Tibial nerve (tissue), 4 donors: ENCODE results near the gene GNG12. TPM values are rescaled to one million over a fixed set of nuclear protein-coding genes. Genes with fewer than 3 reads are reported as not detected.

Source experiments
- DNase-seq, 2 donors: peaks; one replicate each; pipeline ENCODE4 v3.0.0-alpha.2; 2019; ENCODE audit warnings: low spot score in 2 of 2
- H3K27ac ChIP-seq, 4 donors: fragments of 200-600 bp; sonication (generic) in 3 of 4; one replicate each; pipeline ENCODE4 v1.5.1; 2017 to 2019; ENCODE audit warnings: mild to moderate bottlenecking in 1 of 4
- H3K27me3 ChIP-seq, 2 donors: fragments of 200-600 bp; sonication (generic) in 1 of 2; one replicate each; pipeline versions ENCODE4 v1.5.1 to v1.6.0; 2017 to 2019
- H3K36me3 ChIP-seq, 3 donors: fragments of 200-600 bp; sonication (generic); one replicate each; pipeline ENCODE4 v1.5.1; 2018 to 2019
- H3K4me1 ChIP-seq, 4 donors: fragments of 200-600 bp; sonication (generic) in 3 of 4; one replicate each; pipeline ENCODE4 v1.5.1; 2017 to 2019
- H3K4me3 ChIP-seq, 4 donors: fragments of 200-600 bp; sonication (generic) in 3 of 4; one replicate each; pipeline ENCODE4 v1.5.1; 2017 to 2019; ENCODE audit warnings: mild to moderate bottlenecking in 1 of 4, moderate library complexity in 1 of 4
- H3K9me3 ChIP-seq, 4 donors: fragments of 200-600 bp; sonication (generic) in 3 of 4; one replicate each; pipeline ENCODE4 v1.5.1; 2017 to 2019
- EP300 ChIP-seq, 2 donors: sonication (generic); formaldehyde crosslinking; IDR thresholded peaks; one replicate each; pipeline ENCODE4 v1.6.1; 2017; ENCODE audit warnings: antibody characterized with exemption in 2 of 2, mild to moderate bottlenecking in 1 of 2
- POLR2A ChIP-seq, 2 donors: fragments of 450-650 bp; IDR thresholded peaks; one replicate each; pipeline ENCODE4 v1.6.1; 2017; ENCODE audit warnings: antibody characterized with exemption in 2 of 2, mild to moderate bottlenecking in 2 of 2, moderate library complexity in 2 of 2
- WGBS, 2 donors: methylation state at CpG; one replicate each; pipeline ENCODE4 v1.1.5; 2018; 5-methylcytosine and 5-hydroxymethylcytosine counted together
- total RNA-seq, 4 donors: library from RNA; depleted of rRNA; stranded (reverse); fragments of >200 nt; gene quantifications; one replicate each; pipeline ENCODE4 v1.1.0, GENCODE V29; 2016
- TF ChIP-seq, protein P1 (sequence below), 5 experiments: fragments of 200-600 bp in 3 of 5; fragments of 450-650 bp in 2 of 5; sonication (generic) in 3 of 5; IDR thresholded peaks; one replicate each; pipeline ENCODE4 v1.5.1; 2016 to 2019; ENCODE audit warnings: antibody characterized with exemption in 5 of 5, mild to moderate bottlenecking in 3 of 5, moderate library complexity in 2 of 5

GNG12 gene
- total RNA-seq, 4 donors from 2014 or later: 55.9 to 71.8 (median 68.4) TPM

DNA sequence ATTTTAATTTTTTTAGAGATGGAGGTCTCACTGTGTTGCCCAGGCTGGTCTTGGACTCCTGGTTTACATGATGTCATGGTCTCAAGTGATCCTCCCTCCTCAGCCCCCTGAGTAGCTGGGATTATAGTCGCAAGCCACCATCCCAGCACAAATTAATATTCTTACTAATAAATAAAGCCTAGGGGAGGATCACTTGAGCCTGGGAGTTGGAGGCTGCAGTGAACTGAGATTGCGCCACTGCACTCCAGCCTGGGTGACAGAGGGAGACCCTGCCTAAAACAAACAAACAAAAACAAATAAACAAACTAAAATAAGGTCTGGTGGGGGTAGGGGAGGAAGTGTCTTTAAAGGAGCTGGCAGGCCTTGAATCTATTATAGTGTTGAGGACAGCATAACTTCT, 157.0 kb downstream of the GNG12 start:
- 79 to 91% methylated on average over 2 of the region's 2 CpGs for WGBS, 2 donors
- H3K36me3 ChIP-seq: no peaks in the 10 kb centered on the region
- H3K27ac ChIP-seq: no peak overlapping the region
- peaks cover 0 to 12% (median 0%) of the 10 kb centered on the region in 4 donors for H3K4me1 ChIP-seq
- DNase-seq: no peak
- H3K9me3 ChIP-seq: no peaks in the 10 kb centered on the region
- TF ChIP-seq, protein P1, sequence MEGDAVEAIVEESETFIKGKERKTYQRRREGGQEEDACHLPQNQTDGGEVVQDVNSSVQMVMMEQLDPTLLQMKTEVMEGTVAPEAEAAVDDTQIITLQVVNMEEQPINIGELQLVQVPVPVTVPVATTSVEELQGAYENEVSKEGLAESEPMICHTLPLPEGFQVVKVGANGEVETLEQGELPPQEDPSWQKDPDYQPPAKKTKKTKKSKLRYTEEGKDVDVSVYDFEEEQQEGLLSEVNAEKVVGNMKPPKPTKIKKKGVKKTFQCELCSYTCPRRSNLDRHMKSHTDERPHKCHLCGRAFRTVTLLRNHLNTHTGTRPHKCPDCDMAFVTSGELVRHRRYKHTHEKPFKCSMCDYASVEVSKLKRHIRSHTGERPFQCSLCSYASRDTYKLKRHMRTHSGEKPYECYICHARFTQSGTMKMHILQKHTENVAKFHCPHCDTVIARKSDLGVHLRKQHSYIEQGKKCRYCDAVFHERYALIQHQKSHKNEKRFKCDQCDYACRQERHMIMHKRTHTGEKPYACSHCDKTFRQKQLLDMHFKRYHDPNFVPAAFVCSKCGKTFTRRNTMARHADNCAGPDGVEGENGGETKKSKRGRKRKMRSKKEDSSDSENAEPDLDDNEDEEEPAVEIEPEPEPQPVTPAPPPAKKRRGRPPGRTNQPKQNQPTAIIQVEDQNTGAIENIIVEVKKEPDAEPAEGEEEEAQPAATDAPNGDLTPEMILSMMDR (IDR thresholded peaks at IDR 0.05): no peak
- no peak for TF ChIP-seq POLR2A (IDR thresholded peaks at IDR 0.05)
- no peak for TF ChIP-seq EP300 (IDR thresholded peaks at IDR 0.05)
- H3K4me3 ChIP-seq: no peak overlapping the region
- H3K27me3 ChIP-seq: no peaks in the 10 kb centered on the region

DNA sequence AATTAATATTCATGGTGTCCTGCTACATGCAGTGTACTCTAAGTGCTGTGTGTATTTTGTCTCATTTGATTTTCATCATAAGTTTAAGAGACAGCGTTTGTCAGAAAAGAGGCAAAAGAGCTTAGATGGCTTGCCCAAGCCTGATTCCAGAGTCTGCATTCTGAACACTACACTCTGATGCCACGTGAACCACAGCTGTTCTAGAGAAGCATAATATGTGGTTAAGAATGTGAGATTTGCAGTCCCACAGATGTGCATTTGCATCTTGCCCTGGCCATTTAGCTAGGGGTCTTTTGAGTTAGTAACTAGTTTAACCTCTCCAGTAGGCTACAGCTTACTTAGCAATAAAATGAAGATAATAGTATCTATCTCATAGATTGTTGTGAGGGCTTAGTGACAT, 157.5 kb downstream of the GNG12 start:
- Histone ChIP-seq H3K4me1 (peaks cover 0 to 12% (median 0%) of the 10 kb centered on the region in 4 donors), H3K36me3 (no peaks in the 10 kb centered on the region), H3K4me3 (no peak overlapping the region), H3K27ac (no peak overlapping the region), H3K27me3 (no peaks in the 10 kb centered on the region), H3K9me3 (no peaks in the 10 kb centered on the region)
- TF ChIP-seq POLR2A (IDR thresholded peaks at IDR 0.05) (no peak), EP300 (IDR thresholded peaks at IDR 0.05) (no peak)
- TF ChIP-seq, protein P1 (IDR thresholded peaks at IDR 0.05): no peak
- no peak for DNase-seq
- WGBS, 2 donors: 78 to 82% methylated on average over 2 of the region's 2 CpGs

DNA sequence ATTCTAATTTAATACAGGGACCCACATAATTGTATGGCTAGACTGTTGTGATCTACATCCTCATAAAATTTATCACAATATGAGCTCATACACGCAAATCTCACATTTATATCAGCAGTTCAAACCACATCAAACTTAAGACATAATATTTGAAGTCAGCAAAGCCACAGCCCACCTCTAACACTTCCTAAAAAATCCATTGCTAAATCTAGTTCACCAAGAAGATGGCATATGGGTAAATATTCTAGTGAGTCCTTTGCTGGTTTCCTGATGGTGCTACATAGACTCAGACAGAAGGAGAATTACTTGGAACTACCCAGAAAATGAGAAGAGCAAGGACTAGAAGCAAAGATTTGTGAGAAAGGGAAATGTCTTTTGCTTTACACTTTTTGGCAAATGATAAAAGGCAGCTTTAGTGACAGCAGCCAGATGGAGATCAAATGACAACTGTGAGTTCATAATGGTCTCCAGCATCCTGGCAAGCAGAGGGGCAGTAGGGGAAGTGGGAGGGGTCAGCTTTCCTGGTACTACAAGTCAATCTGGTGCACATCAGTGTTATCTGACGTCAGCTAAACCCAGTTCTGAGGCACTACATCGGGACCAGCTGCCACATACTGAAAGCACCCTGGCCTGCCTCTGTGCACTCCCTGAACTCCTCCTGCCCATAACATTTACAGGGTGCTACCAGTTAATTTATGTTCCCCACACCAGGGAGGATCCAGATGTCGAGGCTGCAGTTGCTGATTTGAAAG, 158.8 kb downstream of the GNG12 start:
- Histone ChIP-seq H3K27ac (peak overlapping the region in 2 of 4 donors; percentile 36 to 50), H3K4me1 (peaks cover 0 to 12% (median 0%) of the 10 kb centered on the region in 4 donors), H3K9me3 (no peaks in the 10 kb centered on the region), H3K4me3 (no peak overlapping the region), H3K27me3 (no peaks in the 10 kb centered on the region), H3K36me3 (no peaks in the 10 kb centered on the region)
- DNase-seq: peak in 1 of 2 donors; percentile 17
- TF ChIP-seq POLR2A (IDR thresholded peaks at IDR 0.05) (no peak), EP300 (IDR thresholded peaks at IDR 0.05) (peak in 1 of 2 donors; percentile 35)
- TF ChIP-seq, protein P1 (IDR thresholded peaks at IDR 0.05): no peak
- 27 to 34% methylated on average over 4 of the region's 4 CpGs for WGBS, 2 donors

DNA sequence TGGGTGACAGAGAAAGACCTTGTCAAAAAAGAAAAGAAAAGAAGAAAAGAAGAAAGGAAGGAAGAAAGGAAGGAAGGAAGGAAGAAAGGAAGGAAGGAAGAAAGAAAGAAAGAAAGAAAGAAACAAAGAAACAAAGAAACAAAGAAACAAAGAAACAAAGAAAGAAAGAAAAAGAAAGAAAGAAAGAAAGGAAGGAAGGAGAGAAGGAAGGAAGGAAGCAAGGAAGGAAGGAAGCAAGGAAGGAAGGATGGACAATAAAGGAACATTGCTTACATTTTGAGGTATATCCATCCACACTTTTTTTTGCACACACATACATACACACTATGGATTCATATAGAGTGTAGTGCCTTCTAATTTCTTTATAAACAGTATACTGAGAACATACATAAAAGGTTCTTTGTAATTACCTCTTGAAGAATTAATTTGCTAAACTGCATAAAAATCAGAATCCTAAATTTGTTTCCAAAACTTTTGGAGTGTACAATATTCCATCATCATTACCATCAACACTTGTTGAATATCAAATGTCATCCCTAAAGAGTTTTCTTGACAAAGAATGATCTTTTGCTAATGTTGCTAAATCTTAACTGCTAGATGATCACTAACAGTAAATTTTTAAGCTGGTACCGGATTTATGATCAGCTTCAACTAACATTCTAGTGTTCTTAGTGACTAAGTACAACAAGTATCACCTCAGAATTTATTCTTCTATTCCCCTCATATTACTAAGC, 159.6 kb downstream of the GNG12 start:
- H3K36me3 ChIP-seq: no peaks in the 10 kb centered on the region
- no peaks in the 10 kb centered on the region for H3K27me3 ChIP-seq
- WGBS, 2 donors: 89 to 97% methylated on average over 1 of the region's 1 CpG
- TF ChIP-seq EP300 (IDR thresholded peaks at IDR 0.05) (no peak), POLR2A (IDR thresholded peaks at IDR 0.05) (no peak)
- TF ChIP-seq, protein P1 (IDR thresholded peaks at IDR 0.05): no peak
- peaks cover 0 to 12% (median 0%) of the 10 kb centered on the region in 4 donors for H3K4me1 ChIP-seq
- no peak overlapping the region for H3K4me3 ChIP-seq
- DNase-seq: no peak
- H3K27ac ChIP-seq: peak overlapping the region in 1 of 4 donors; percentile 50
- no peaks in the 10 kb centered on the region for H3K9me3 ChIP-seq

DNA sequence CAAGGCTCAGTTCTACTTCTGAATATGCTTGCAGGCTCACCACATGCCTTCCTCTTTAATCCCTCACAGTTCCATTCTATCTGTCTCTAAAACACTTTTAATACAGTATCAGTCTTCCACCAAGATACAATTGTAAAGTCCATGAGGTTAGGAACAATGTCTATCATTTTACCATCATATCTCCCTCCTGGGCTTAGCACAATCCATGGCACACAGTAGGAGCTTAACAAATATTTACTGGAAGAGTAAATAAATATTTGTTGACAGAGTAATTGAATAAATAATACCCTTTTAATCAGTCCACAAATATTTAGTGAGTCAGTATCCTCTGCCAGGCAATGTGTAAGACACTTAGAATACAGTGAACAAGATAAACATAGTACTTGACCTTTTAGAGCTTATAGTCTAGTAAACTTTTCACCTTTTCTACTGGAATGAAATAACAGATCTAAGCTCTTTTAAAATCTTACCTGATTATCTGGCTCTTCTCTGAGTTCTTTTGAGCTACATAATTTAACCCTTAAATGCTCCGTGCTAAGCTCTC, 160.9 kb downstream of the GNG12 start:
- H3K27ac ChIP-seq: no peak overlapping the region
- WGBS, 2 donors: 96 to 98% methylated on average over 1 of the region's 1 CpG
- no peaks in the 10 kb centered on the region for H3K9me3 ChIP-seq
- no peaks in the 10 kb centered on the region for H3K27me3 ChIP-seq
- H3K36me3 ChIP-seq: no peaks in the 10 kb centered on the region
- no peak overlapping the region for H3K4me3 ChIP-seq
- TF ChIP-seq POLR2A (IDR thresholded peaks at IDR 0.05) (no peak), EP300 (IDR thresholded peaks at IDR 0.05) (no peak)
- TF ChIP-seq, protein P1 (IDR thresholded peaks at IDR 0.05): no peak
- no peak for DNase-seq
- peaks cover 0 to 12% (median 0%) of the 10 kb centered on the region in 4 donors for H3K4me1 ChIP-seq
